Esophagus squamous epithelium (tissue), 4 donors: Measurements from ENCODE around the gene RAP2C.

Experiments used
- CTCF ChIP-seq, 6 experiments: fragments of 450-650 bp in 4 of 6; fragments of 200-600 bp in 2 of 6; sonication (generic) in 2 of 6; IDR thresholded peaks; one replicate each; pipeline ENCODE4 v1.5.1; 2016 to 2019; ENCODE audit warnings: antibody characterized with exemption in 6 of 6, mild to moderate bottlenecking in 4 of 6, moderate library complexity in 4 of 6
- POLR2A ChIP-seq, 4 donors: fragments of 450-650 bp; IDR thresholded peaks; one replicate each; pipeline ENCODE4 v1.6.1; 2017; ENCODE audit warnings: antibody characterized with exemption in 4 of 4, mild to moderate bottlenecking in 4 of 4, moderate library complexity in 3 of 4

- TF ChIP-seq POLR2A (IDR thresholded peaks at IDR 0.05) (no peak), CTCF (IDR thresholded peaks at IDR 0.05) (no peak)
Observed at GRCh38 chrX:132216283-132216682, 3.0 kb downstream of the RAP2C start.
